Hepatocyte (in vitro differentiated cells): ENCODE measurements around the gene RNF145. TPM values are rescaled to one million over a fixed set of nuclear protein-coding genes. Genes with fewer than 3 reads are reported as not detected.

Experiments used
- DNase-seq: peaks from one replicate; pipeline ENCODE4 v3.0.0-alpha.2; 2016; ENCODE audit warnings: low spot score
- H2AFZ ChIP-seq: fragments of 200-600 bp; sonication (generic); 2 replicates; pipeline ENCODE4 v1.6.0; 2016; ENCODE audit warnings: antibody characterized with exemption, mild to moderate bottlenecking
- H3K27ac ChIP-seq: fragments of 200-600 bp; sonication (generic); 2 replicates; pipeline ENCODE4 v1.5.1; 2016; ENCODE audit warnings: mild to moderate bottlenecking
- H3K27me3 ChIP-seq: fragments of 200-600 bp; sonication (generic); 2 replicates; pipeline ENCODE4 v1.6.1; 2016
- H3K36me3 ChIP-seq: fragments of 200-600 bp; sonication (generic); replicated peaks from 2 replicates; pipeline ENCODE4 v1.5.1; 2016; ENCODE audit warnings: low read depth; ENCODE audit not compliant: insufficient read depth
- H3K4me1 ChIP-seq: fragments of 200-600 bp; sonication (generic); 2 replicates; pipeline ENCODE4 v1.5.1; 2016; ENCODE audit warnings: mild to moderate bottlenecking, moderate library complexity; ENCODE audit not compliant: insufficient read depth
- H3K4me2 ChIP-seq: fragments of 200-600 bp; sonication (generic); 2 replicates; pipeline ENCODE4 v1.6.0; 2016
- H3K4me3 ChIP-seq: fragments of 200-600 bp; sonication (generic); 2 replicates; pipeline ENCODE4 v1.5.1; 2016; ENCODE audit warnings: mild to moderate bottlenecking
- H3K79me2 ChIP-seq: fragments of 200-600 bp; sonication (generic); 2 replicates; pipeline ENCODE4 v1.6.0; 2017; ENCODE audit warnings: mild to moderate bottlenecking
- H3K9me2 ChIP-seq: fragments of 200-600 bp; sonication (generic); replicated peaks from 2 replicates; pipeline ENCODE4 v1.6.0; 2017; ENCODE audit warnings: mild to moderate bottlenecking; ENCODE audit not compliant: insufficient read depth
- H3K9me3 ChIP-seq: fragments of 200-600 bp; sonication (generic); 2 replicates; pipeline ENCODE4 v1.5.1; 2016; ENCODE audit warnings: low read depth, mild to moderate bottlenecking
- H4K20me1 ChIP-seq: fragments of 200-600 bp; sonication (generic); 2 replicates; pipeline ENCODE4 v1.6.0; 2016; ENCODE audit warnings: mild to moderate bottlenecking; ENCODE audit not compliant: insufficient read depth, poor library complexity, severe bottlenecking
- CTCF ChIP-seq: fragments of 200-600 bp; sonication (generic); IDR thresholded peaks from 2 replicates; pipeline ENCODE4 v1.5.1; 2016; ENCODE audit warnings: antibody characterized with exemption, mild to moderate bottlenecking; ENCODE audit not compliant: poor library complexity
- EZH2 ChIP-seq: fragments of 200-600 bp; sonication (generic); IDR thresholded peaks from 2 replicates; pipeline ENCODE4 v1.6.1; 2016; ENCODE audit warnings: antibody characterized with exemption, mild to moderate bottlenecking, borderline replicate concordance
- EZH2phosphoT487 ChIP-seq: fragments of 200-600 bp; sonication (generic); IDR thresholded peaks from one replicate; pipeline ENCODE4 v1.6.1; 2018; ENCODE audit warnings: antibody characterized with exemption, mild to moderate bottlenecking, low read depth, moderate library complexity; ENCODE audit not compliant: unreplicated experiment, severe bottlenecking
- WGBS: methylation state at CpG from one replicate; pipeline ENCODE4 v1.1.6; 2016; ENCODE audit warnings: low lambda C conversion rate; ENCODE audit errors: missing lambda C conversion rate; 5-methylcytosine and 5-hydroxymethylcytosine counted together
- polyA plus RNA-seq: library from polyadenylated mRNA; unstranded; fragments of >200 nt; fragmentation: Nextera tagmentation; extraction: Ambion mirVana; gene quantifications from 2 replicates; pipeline ENCODE4 v1.2.1, GENCODE V29; 2016
- total RNA-seq: library from RNA; depleted of rRNA; stranded (reverse); fragments of >200 nt; gene quantifications from 2 replicates; pipeline ENCODE4 v1.2.3, GENCODE V29; 2014

The RNF145 gene
- total and polyA plus RNA-seq, 2 experiments from 2014 or later = 13.0 to 37.4 TPM

DNA sequence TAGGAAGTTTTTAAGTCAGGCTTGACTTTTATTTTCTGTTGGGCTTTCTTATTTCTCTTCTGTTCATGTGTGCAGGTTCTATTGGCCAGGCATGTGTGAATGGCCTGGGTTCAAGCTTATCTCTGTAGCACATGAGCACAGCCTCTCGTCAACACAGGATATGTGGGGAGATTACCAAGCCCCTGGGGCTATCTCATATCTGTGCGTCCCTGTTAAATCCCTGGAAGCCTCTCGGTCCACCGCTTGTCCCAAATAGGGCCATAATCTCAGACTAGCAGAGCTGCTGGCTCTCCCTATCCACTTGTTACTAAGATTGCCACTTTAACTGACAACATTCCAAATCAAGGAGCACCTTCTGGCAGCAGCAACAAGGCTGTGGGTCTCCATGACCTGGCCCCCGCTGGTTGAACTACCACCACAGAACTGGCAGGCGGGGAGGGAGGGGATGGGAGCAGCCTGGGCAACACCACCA is 81.2 kb downstream of the RNF145 start:
- Histone ChIP-seq H3K9me3 (no peaks in the 10 kb centered on the region), H3K9me2 (no peaks in the 10 kb centered on the region), H3K4me2 (no peak overlapping the region), H3K79me2 (no peaks in the 10 kb centered on the region), H2AFZ (no peak overlapping the region), H4K20me1 (no peaks in the 10 kb centered on the region), H3K27ac (no peak overlapping the region), H3K4me1 (peaks cover 7% of the 10 kb centered on the region), H3K36me3 (no peaks in the 10 kb centered on the region), H3K4me3 (no peak overlapping the region), H3K27me3 (no peaks in the 10 kb centered on the region)
- 66% methylated on average over 6 of the region's 6 CpGs for WGBS
- DNase-seq = no peak
- no peak for TF ChIP-seq EZH2
- no peak for TF ChIP-seq CTCF
- TF ChIP-seq EZH2phosphoT487 = no peak

DNA sequence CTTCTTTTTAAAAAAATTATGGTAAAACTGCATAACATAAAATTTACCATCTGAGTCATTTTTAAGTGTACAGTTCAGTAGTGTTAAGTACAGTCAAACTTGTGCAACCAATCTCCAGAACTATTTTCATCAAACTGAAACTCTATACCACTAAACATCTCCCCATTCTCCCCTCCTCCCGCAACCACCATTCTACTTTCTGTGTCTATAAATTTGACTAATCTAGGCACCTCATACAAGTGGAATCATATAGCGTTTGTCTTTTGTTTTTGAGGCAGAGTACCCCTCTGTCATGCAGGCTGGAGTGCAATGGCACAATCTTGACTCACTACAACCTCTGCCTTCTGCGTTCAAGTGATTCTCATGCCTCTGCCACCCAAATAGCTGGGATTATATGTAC is 85.7 kb downstream of the RNF145 start:
- no peaks in the 10 kb centered on the region for H3K9me3 ChIP-seq
- DNase-seq = no peak
- H3K4me3 ChIP-seq = no peak overlapping the region
- H3K79me2 ChIP-seq = no peaks in the 10 kb centered on the region
- WGBS = 86% methylated on average over 3 of the region's 3 CpGs
- TF ChIP-seq CTCF = no peak
- no peak for TF ChIP-seq EZH2
- no peaks in the 10 kb centered on the region for H3K9me2 ChIP-seq
- H3K36me3 ChIP-seq = no peaks in the 10 kb centered on the region
- H2AFZ ChIP-seq = no peak overlapping the region
- H3K27ac ChIP-seq = no peak overlapping the region
- no peaks in the 10 kb centered on the region for H3K27me3 ChIP-seq
- H3K4me1 ChIP-seq = no peaks in the 10 kb centered on the region
- H4K20me1 ChIP-seq = no peaks in the 10 kb centered on the region
- no peak overlapping the region for H3K4me2 ChIP-seq

DNA sequence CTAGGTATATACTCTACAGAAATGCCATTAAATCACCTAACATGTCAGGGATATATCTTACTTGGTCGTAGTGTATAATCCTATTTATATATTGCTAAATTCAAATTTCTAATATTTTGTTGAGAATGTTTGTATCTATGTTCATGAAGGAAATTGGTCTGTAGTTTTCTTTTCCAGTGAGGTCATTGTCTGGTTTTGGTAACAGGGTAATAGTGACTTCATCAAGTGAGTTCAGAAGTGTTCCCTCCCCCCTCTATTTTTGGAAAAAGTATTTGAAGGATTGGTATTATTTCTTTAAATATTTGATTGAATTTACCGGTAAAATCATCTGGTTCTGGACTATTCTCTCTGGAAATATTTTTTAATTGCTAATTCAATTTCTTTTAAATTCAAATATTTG is 86.2 kb downstream of the RNF145 start:
- Histone ChIP-seq H3K9me3 (no peaks in the 10 kb centered on the region), H3K4me1 (no peaks in the 10 kb centered on the region), H4K20me1 (no peaks in the 10 kb centered on the region), H3K4me2 (no peak overlapping the region), H3K36me3 (no peaks in the 10 kb centered on the region), H3K27me3 (no peaks in the 10 kb centered on the region), H3K4me3 (no peak overlapping the region), H3K27ac (no peak overlapping the region), H2AFZ (no peak overlapping the region), H3K9me2 (no peaks in the 10 kb centered on the region), H3K79me2 (no peaks in the 10 kb centered on the region)
- WGBS = 92% methylated on average over 2 of the region's 2 CpGs
- no peak for DNase-seq
- TF ChIP-seq CTCF = no peak
- TF ChIP-seq EZH2phosphoT487 = no peak
- no peak for TF ChIP-seq EZH2

- Histone ChIP-seq H3K4me3 (no peak overlapping the region), H3K9me2 (no peaks in the 10 kb centered on the region), H2AFZ (no peak overlapping the region), H3K4me1 (no peaks in the 10 kb centered on the region), H4K20me1 (no peaks in the 10 kb centered on the region), H3K27me3 (no peaks in the 10 kb centered on the region), H3K79me2 (no peaks in the 10 kb centered on the region), H3K27ac (no peak overlapping the region), H3K9me3 (no peaks in the 10 kb centered on the region), H3K36me3 (no peaks in the 10 kb centered on the region), H3K4me2 (no peak overlapping the region)
- no peak for TF ChIP-seq CTCF
- 89% methylated on average over 3 of the region's 3 CpGs for WGBS
- no peak for DNase-seq
These were observed 88.3 kb downstream of the RNF145 start for GRCh38 chr5:159121061-159121460.
